ENCODE results near the gene SLC5A3.

- TF ChIP-seq, protein P1, sequence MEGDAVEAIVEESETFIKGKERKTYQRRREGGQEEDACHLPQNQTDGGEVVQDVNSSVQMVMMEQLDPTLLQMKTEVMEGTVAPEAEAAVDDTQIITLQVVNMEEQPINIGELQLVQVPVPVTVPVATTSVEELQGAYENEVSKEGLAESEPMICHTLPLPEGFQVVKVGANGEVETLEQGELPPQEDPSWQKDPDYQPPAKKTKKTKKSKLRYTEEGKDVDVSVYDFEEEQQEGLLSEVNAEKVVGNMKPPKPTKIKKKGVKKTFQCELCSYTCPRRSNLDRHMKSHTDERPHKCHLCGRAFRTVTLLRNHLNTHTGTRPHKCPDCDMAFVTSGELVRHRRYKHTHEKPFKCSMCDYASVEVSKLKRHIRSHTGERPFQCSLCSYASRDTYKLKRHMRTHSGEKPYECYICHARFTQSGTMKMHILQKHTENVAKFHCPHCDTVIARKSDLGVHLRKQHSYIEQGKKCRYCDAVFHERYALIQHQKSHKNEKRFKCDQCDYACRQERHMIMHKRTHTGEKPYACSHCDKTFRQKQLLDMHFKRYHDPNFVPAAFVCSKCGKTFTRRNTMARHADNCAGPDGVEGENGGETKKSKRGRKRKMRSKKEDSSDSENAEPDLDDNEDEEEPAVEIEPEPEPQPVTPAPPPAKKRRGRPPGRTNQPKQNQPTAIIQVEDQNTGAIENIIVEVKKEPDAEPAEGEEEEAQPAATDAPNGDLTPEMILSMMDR (IDR thresholded peaks at IDR 0.05; ENCODE audit: low read depth, low read length): no peak
- TF ChIP-seq POLR2A (IDR thresholded peaks at IDR 0.05; ENCODE audit: extremely low read depth, insufficient read length): no peak
These were observed 17.8 kb upstream of the SLC5A3 start for GRCh38 chr21:34055615-34056014.
